Measurements from ENCODE around the gene ZFHX3. TPM values are rescaled to one million over a fixed set of nuclear protein-coding genes. Genes with fewer than 3 reads are reported as not detected.

ZFHX3 gene
- polyA plus RNA-seq, 4 donors: 0.45 to 12.8 (median 2.7) TPM

- WGBS, 3 donors: 96 to 98% (median 98%) methylated on average over 7 of the region's 7 CpGs
- Histone ChIP-seq H3K9me3 (ENCODE audit: control insufficient read depth in 2 of 2, insufficient read depth in 1 of 2, low read depth in 1 of 2, low read length in 1 of 2) (no peaks in the 10 kb centered on the region), H3K27me3 (ENCODE audit: control insufficient read depth in 3 of 3, insufficient read depth in 3 of 3, low read length in 3 of 3) (no peaks in the 10 kb centered on the region), H3K36me3 (ENCODE audit: control insufficient read depth in 3 of 3, insufficient read depth in 2 of 3, low read depth in 1 of 3, low read length in 3 of 3) (peaks cover 0 to 41% (median 0%) of the 10 kb centered on the region in 3 donors), H3K4me3 (ENCODE audit: low read depth in 1 of 3, low read length in 3 of 3) (no peak overlapping the region), H3K4me1 (ENCODE audit: control insufficient read depth in 3 of 3, insufficient read depth in 2 of 3, low read depth in 1 of 3, low read length in 2 of 3) (peaks cover 0 to 4% (median 3%) of the 10 kb centered on the region in 3 donors), H3K27ac (ENCODE audit: low read depth in 1 of 3, low read length in 2 of 3) (no peak overlapping the region)
- DNase-seq (no peak), FAIRE-seq (no peak)
Measured at GRCh38 chr16:72789465-72789864, 258.5 kb downstream of the ZFHX3 start.

- H3K27me3 ChIP-seq (ENCODE audit: control insufficient read depth in 3 of 3, insufficient read depth in 3 of 3, low read length in 3 of 3): no peaks in the 10 kb centered on the region
- no peaks in the 10 kb centered on the region for H3K9me3 ChIP-seq (ENCODE audit: control insufficient read depth in 2 of 2, insufficient read depth in 1 of 2, low read depth in 1 of 2, low read length in 1 of 2)
- peaks cover 0 to 4% (median 3%) of the 10 kb centered on the region in 3 donors for H3K4me1 ChIP-seq (ENCODE audit: control insufficient read depth in 3 of 3, insufficient read depth in 2 of 3, low read depth in 1 of 3, low read length in 2 of 3)
- DNase-seq (no peak), FAIRE-seq (no peak)
- no peak overlapping the region for H3K27ac ChIP-seq (ENCODE audit: low read depth in 1 of 3, low read length in 2 of 3)
- WGBS, 3 donors: 86 to 92% (median 86%) methylated on average over 16 to 18 of the region's 18 CpGs
- H3K36me3 ChIP-seq (ENCODE audit: control insufficient read depth in 3 of 3, insufficient read depth in 2 of 3, low read depth in 1 of 3, low read length in 3 of 3): peaks cover 0 to 31% (median 0%) of the 10 kb centered on the region in 3 donors
- peak overlapping the region in 2 of 3 donors; percentile 8 to 50 for H3K4me3 ChIP-seq (ENCODE audit: low read depth in 1 of 3, low read length in 3 of 3)
Measured at GRCh38 chr16:72788269-72788809, 259.6 kb downstream of the ZFHX3 start.

GRCh38 chr16:72787514-72788268 is 260.2 kb downstream of the ZFHX3 start:
- H3K27me3 ChIP-seq (ENCODE audit: control insufficient read depth in 3 of 3, insufficient read depth in 3 of 3, low read length in 3 of 3): no peaks in the 10 kb centered on the region
- FAIRE-seq (no peak), DNase-seq (peak; percentile 80 to 91)
- H3K4me3 ChIP-seq (ENCODE audit: low read depth in 1 of 3, low read length in 3 of 3): peak overlapping the region; percentile 24 to 57 (median 50)
- peaks cover 0 to 4% (median 3%) of the 10 kb centered on the region in 3 donors for H3K4me1 ChIP-seq (ENCODE audit: control insufficient read depth in 3 of 3, insufficient read depth in 2 of 3, low read depth in 1 of 3, low read length in 2 of 3)
- WGBS, 3 donors: 9 to 13% (median 10%) methylated on average over 37 to 43 of the region's 43 CpGs
- H3K36me3 ChIP-seq (ENCODE audit: control insufficient read depth in 3 of 3, insufficient read depth in 2 of 3, low read depth in 1 of 3, low read length in 3 of 3): peaks cover 0 to 26% (median 0%) of the 10 kb centered on the region in 3 donors
- H3K27ac ChIP-seq (ENCODE audit: low read depth in 1 of 3, low read length in 2 of 3): peak overlapping the region in 2 of 3 donors; percentile 7 to 57
- H3K9me3 ChIP-seq (ENCODE audit: control insufficient read depth in 2 of 2, insufficient read depth in 1 of 2, low read depth in 1 of 2, low read length in 1 of 2): no peaks in the 10 kb centered on the region

DNA sequence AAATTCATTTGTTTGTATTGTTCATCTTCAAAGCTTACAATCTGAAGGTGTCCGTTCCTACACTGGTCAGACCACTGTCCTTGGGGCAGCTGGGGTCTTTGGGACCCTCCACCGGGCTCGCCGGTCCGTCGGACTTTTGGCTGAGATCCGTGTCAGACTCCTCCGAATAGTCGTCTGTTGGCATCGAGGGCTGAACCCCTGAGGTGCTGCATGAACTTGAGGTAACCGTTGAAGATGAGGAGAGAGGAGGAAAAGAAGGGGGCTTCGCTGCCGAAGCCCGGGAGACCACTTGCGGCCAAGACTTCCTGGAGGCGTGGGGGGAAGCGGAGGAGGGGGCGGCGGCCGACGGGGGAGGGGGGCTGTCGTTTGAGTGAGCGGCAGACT is 260.8 kb downstream of the ZFHX3 start:
- Histone ChIP-seq H3K27me3 (ENCODE audit: control insufficient read depth in 3 of 3, insufficient read depth in 3 of 3, low read length in 3 of 3) (no peaks in the 10 kb centered on the region), H3K4me1 (ENCODE audit: control insufficient read depth in 3 of 3, insufficient read depth in 2 of 3, low read depth in 1 of 3, low read length in 2 of 3) (peaks cover 0 to 4% (median 3%) of the 10 kb centered on the region in 3 donors), H3K9me3 (ENCODE audit: control insufficient read depth in 2 of 2, insufficient read depth in 1 of 2, low read depth in 1 of 2, low read length in 1 of 2) (no peaks in the 10 kb centered on the region), H3K27ac (ENCODE audit: low read depth in 1 of 3, low read length in 2 of 3) (peak overlapping the region in 2 of 3 donors; percentile 31 to 60), H3K4me3 (ENCODE audit: low read depth in 1 of 3, low read length in 3 of 3) (peak overlapping the region; percentile 24 to 57 (median 50)), H3K36me3 (ENCODE audit: control insufficient read depth in 3 of 3, insufficient read depth in 2 of 3, low read depth in 1 of 3, low read length in 3 of 3) (peaks cover 0 to 23% (median 0%) of the 10 kb centered on the region in 3 donors)
- 16 to 22% (median 21%) methylated on average over 23 of the region's 23 CpGs for WGBS, 3 donors
- FAIRE-seq (no peak), DNase-seq (no peak)

GRCh38 chr16:72786606-72787005 is 261.3 kb downstream of the ZFHX3 start:
- H3K36me3 ChIP-seq (ENCODE audit: control insufficient read depth in 3 of 3, insufficient read depth in 2 of 3, low read depth in 1 of 3, low read length in 3 of 3): peaks cover 0 to 23% (median 0%) of the 10 kb centered on the region in 3 donors
- H3K4me3 ChIP-seq (ENCODE audit: low read depth in 1 of 3, low read length in 3 of 3): no peak overlapping the region
- no peak for DNase-seq
- H3K27ac ChIP-seq (ENCODE audit: low read depth in 1 of 3, low read length in 2 of 3): no peak overlapping the region
- no peak for FAIRE-seq
- WGBS, 3 donors: 93 to 97% (median 95%) methylated on average over 6 of the region's 6 CpGs
- H3K27me3 ChIP-seq (ENCODE audit: control insufficient read depth in 3 of 3, insufficient read depth in 3 of 3, low read length in 3 of 3): no peaks in the 10 kb centered on the region
- H3K4me1 ChIP-seq (ENCODE audit: control insufficient read depth in 3 of 3, insufficient read depth in 2 of 3, low read depth in 1 of 3, low read length in 2 of 3): peaks cover 0 to 4% (median 3%) of the 10 kb centered on the region in 3 donors
- no peaks in the 10 kb centered on the region for H3K9me3 ChIP-seq (ENCODE audit: control insufficient read depth in 2 of 2, insufficient read depth in 1 of 2, low read depth in 1 of 2, low read length in 1 of 2)

DNA sequence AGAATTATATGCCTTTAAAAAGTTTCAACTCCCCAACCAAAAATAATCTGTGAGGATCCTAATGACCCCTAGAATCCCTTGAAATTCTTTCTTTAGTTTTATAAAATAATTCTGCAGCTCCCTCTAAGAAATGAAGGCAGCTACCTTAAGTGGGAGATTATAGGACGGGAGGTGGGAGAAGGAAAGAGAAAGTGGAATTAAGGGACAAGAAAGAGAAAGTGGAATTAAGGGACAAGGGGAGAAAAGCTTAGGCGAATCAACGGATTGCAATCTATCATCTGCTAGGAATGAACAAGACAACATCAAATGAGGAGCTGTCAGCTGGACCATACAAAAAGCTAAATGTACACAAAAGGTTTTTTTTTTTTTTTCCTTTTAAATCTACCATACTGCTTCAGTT is 262.0 kb downstream of the ZFHX3 start:
- DNase-seq (no peak), FAIRE-seq (no peak)
- H3K4me3 ChIP-seq (ENCODE audit: low read depth in 1 of 3, low read length in 3 of 3): no peak overlapping the region
- peaks cover 0 to 4% (median 3%) of the 10 kb centered on the region in 3 donors for H3K4me1 ChIP-seq (ENCODE audit: control insufficient read depth in 3 of 3, insufficient read depth in 2 of 3, low read depth in 1 of 3, low read length in 2 of 3)
- no peak overlapping the region for H3K27ac ChIP-seq (ENCODE audit: low read depth in 1 of 3, low read length in 2 of 3)
- H3K27me3 ChIP-seq (ENCODE audit: control insufficient read depth in 3 of 3, insufficient read depth in 3 of 3, low read length in 3 of 3): no peaks in the 10 kb centered on the region
- 28 to 36% (median 32%) methylated on average over 3 of the region's 3 CpGs for WGBS, 3 donors
- H3K36me3 ChIP-seq (ENCODE audit: control insufficient read depth in 3 of 3, insufficient read depth in 2 of 3, low read depth in 1 of 3, low read length in 3 of 3): peaks cover 0 to 20% (median 0%) of the 10 kb centered on the region in 3 donors
- no peaks in the 10 kb centered on the region for H3K9me3 ChIP-seq (ENCODE audit: control insufficient read depth in 2 of 2, insufficient read depth in 1 of 2, low read depth in 1 of 2, low read length in 1 of 2)

- no peak for FAIRE-seq
- no peak overlapping the region for H3K4me3 ChIP-seq (ENCODE audit: low read depth in 1 of 3, low read length in 3 of 3)
Measured at GRCh38 chr16:72785171-72785570, 262.8 kb downstream of the ZFHX3 start.

GRCh38 chr16:72783716-72784318 is 264.1 kb downstream of the ZFHX3 start:
- FAIRE-seq (no peak), DNase-seq (no peak)
- WGBS, 3 donors: 75 to 85% (median 81%) methylated on average over 4 of the region's 4 CpGs
- Histone ChIP-seq H3K9me3 (ENCODE audit: control insufficient read depth in 2 of 2, insufficient read depth in 1 of 2, low read depth in 1 of 2, low read length in 1 of 2) (no peaks in the 10 kb centered on the region), H3K36me3 (ENCODE audit: control insufficient read depth in 3 of 3, insufficient read depth in 2 of 3, low read depth in 1 of 3, low read length in 3 of 3) (peaks cover 0 to 14% (median 0%) of the 10 kb centered on the region in 3 donors), H3K27me3 (ENCODE audit: control insufficient read depth in 3 of 3, insufficient read depth in 3 of 3, low read length in 3 of 3) (no peaks in the 10 kb centered on the region), H3K27ac (ENCODE audit: low read depth in 1 of 3, low read length in 2 of 3) (no peak overlapping the region), H3K4me1 (ENCODE audit: control insufficient read depth in 3 of 3, insufficient read depth in 2 of 3, low read depth in 1 of 3, low read length in 2 of 3) (peaks cover 0 to 4% (median 3%) of the 10 kb centered on the region in 3 donors), H3K4me3 (ENCODE audit: low read depth in 1 of 3, low read length in 3 of 3) (no peak overlapping the region)

More at GRCh38 chr16:72785171-72785570, 262.8 kb downstream of the ZFHX3 start:
- no peak for DNase-seq
- WGBS, 3 donors: 89 to 90% (median 90%) methylated on average over 2 of the region's 2 CpGs
- Histone ChIP-seq H3K27ac (ENCODE audit: low read depth in 1 of 3, low read length in 2 of 3) (no peak overlapping the region), H3K9me3 (ENCODE audit: control insufficient read depth in 2 of 2, insufficient read depth in 1 of 2, low read depth in 1 of 2, low read length in 1 of 2) (no peaks in the 10 kb centered on the region), H3K4me1 (ENCODE audit: control insufficient read depth in 3 of 3, insufficient read depth in 2 of 3, low read depth in 1 of 3, low read length in 2 of 3) (peaks cover 0 to 4% (median 3%) of the 10 kb centered on the region in 3 donors), H3K36me3 (ENCODE audit: control insufficient read depth in 3 of 3, insufficient read depth in 2 of 3, low read depth in 1 of 3, low read length in 3 of 3) (peaks cover 0 to 20% (median 0%) of the 10 kb centered on the region in 3 donors), H3K27me3 (ENCODE audit: control insufficient read depth in 3 of 3, insufficient read depth in 3 of 3, low read length in 3 of 3) (no peaks in the 10 kb centered on the region)
